Mammary epithelial cell (primary cell): ENCODE data around the gene C12orf54.
"Not testable (repeated sequence)": the region's sequence is repeated elsewhere in the genome, so short reads cannot be mapped to it uniquely, and the experiment has no call there.

ENCODE experiments used
- CTCF ChIP-seq, 2 donors: IDR thresholded peaks in 1 of 2; conservative IDR thresholded peaks in 1 of 2; 2 replicates each; pipeline ENCODE4 v1.5.1; 2011 to 2012; ENCODE audit warnings: inconsistent platforms in 2 of 2, low read length in 2 of 2, mild to moderate bottlenecking in 2 of 2, control low read depth in 1 of 2, low read depth in 1 of 2; ENCODE audit not compliant: insufficient read depth in 1 of 2; ENCODE audit errors: extremely low read depth in 1 of 2
- EZH2 ChIP-seq: IDR thresholded peaks from 2 replicates; pipeline ENCODE4 v1.6.1; 2012; ENCODE audit warnings: low read length, inconsistent platforms, borderline replicate concordance

GRCh38 chr12:48469027-48469426 is 13.3 kb upstream of the C12orf54 start:
- not testable (repeated sequence) for TF ChIP-seq CTCF (conservative IDR thresholded peaks at IDR 0.05 in 1 of 2, IDR thresholded peaks at IDR 0.05 in 1 of 2; ENCODE audit: extremely low read depth in 1 of 2, insufficient read depth in 1 of 2, low read depth in 1 of 2, low read length in 2 of 2); EZH2
